GM19452 (cell line): ENCODE data around the gene ARHGEF17.

Source experiments
- ATAC-seq: cut with Tn5 transposase; IDR thresholded peaks from one replicate; pipeline ENCODE4 v1.9.1; 2021; ENCODE audit not compliant: unreplicated experiment

ARHGEF17 gene

GRCh38 chr11:73291196-73291595, 16.9 kb upstream of the ARHGEF17 start:
- no peak for ATAC-seq

GRCh38 chr11:73291781-73292524, 16.1 kb upstream of the ARHGEF17 start:
- no peak for ATAC-seq

GRCh38 chr11:73292525-73292894, 15.6 kb upstream of the ARHGEF17 start:
- no peak for ATAC-seq

- ATAC-seq = no peak
Observed at GRCh38 chr11:73293356-73293936, 14.6 kb upstream of the ARHGEF17 start.

- ATAC-seq = no peak
Observed at GRCh38 chr11:73294604-73295003, 13.5 kb upstream of the ARHGEF17 start.

GRCh38 chr11:73295241-73295995, 12.7 kb upstream of the ARHGEF17 start:
- ATAC-seq = no peak

GRCh38 chr11:73295996-73296318, 12.1 kb upstream of the ARHGEF17 start:
- no peak for ATAC-seq

GRCh38 chr11:73296501-73297230, 11.4 kb upstream of the ARHGEF17 start:
- no peak for ATAC-seq

GRCh38 chr11:73297231-73297590, 10.9 kb upstream of the ARHGEF17 start:
- ATAC-seq = no peak

GRCh38 chr11:73297702-73298101, 10.4 kb upstream of the ARHGEF17 start:
- ATAC-seq = no peak

GRCh38 chr11:73298233-73298632, 9.8 kb upstream of the ARHGEF17 start:
- ATAC-seq = no peak

GRCh38 chr11:73299751-73300150, 8.3 kb upstream of the ARHGEF17 start:
- no peak for ATAC-seq

GRCh38 chr11:73306069-73306841, 1.8 kb upstream of the ARHGEF17 start:
- ATAC-seq = no peak

GRCh38 chr11:73306977-73307322, 1.1 kb upstream of the ARHGEF17 start:
- ATAC-seq = no peak

GRCh38 chr11:73307323-73308002, 613 bp upstream of the ARHGEF17 start:
- peak; percentile 54 for ATAC-seq

GRCh38 chr11:73308961-73309919, 1.2 kb downstream of the ARHGEF17 start:
- ATAC-seq = no peak

GRCh38 chr11:73310076-73310475, 2.0 kb downstream of the ARHGEF17 start:
- ATAC-seq = no peak

GRCh38 chr11:73310661-73311393, 2.8 kb downstream of the ARHGEF17 start:
- ATAC-seq = no peak
